ENCODE results near the gene NANS. TPM values are rescaled to one million over a fixed set of nuclear protein-coding genes. Genes with fewer than 3 reads are reported as not detected.
A peak's percentile ranks its signal among the peaks of the same experiment; 100 is the strongest.

The NANS gene
- total and polyA plus RNA-seq, 2 of the 8 experiments (the other 6 are each of a cell fraction or from before 2014, with no cell fraction given), result 56.5 to 67.3 TPM

DNA sequence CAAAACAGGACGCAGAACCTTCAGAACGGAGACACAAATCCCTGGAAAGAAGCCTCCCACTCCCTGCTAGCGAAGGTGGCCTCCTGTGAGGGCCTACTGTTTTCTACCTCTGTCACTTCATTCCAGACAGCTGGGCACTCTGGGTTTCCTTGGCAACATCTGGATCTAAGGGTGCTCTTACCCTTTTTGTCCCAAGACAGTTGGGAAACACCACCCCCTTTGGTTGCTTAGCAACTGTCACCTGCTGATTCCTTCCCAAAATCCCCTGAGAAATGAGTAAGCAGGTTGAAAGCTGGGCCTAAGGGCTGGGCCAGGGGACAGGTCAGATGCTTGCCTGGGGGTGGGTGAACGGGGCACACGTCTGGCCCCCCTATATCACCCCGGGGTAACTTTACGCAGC lies 29.4 kb downstream of the NANS start:
- TF ChIP-seq SIN3A (conservative IDR thresholded peaks at IDR 0.05 in 1 of 2, IDR thresholded peaks at IDR 0.05 in 1 of 2; ENCODE audit: low read depth in 1 of 2, low read length in 2 of 2) (peak; percentile 72 to 92; a peak in 3 of 4 replicates), JUN (IDR thresholded peaks at IDR 0.05; ENCODE audit: low read depth, low read length) (no peak), SAP30 (IDR thresholded peaks at IDR 0.05; ENCODE audit: insufficient read depth, insufficient replicate concordance, low read length) (no peak), KDM4A (IDR thresholded peaks at IDR 0.05; ENCODE audit: low read depth, low read length, severe bottlenecking) (no peak), EZH2 (IDR thresholded peaks at IDR 0.05; ENCODE audit: low read depth, low read length, severe bottlenecking) (no peak), KDM1A (IDR thresholded peaks at IDR 0.05; ENCODE audit: borderline replicate concordance, low read length) (no peak), CEBPB (IDR thresholded peaks at IDR 0.05; ENCODE audit: low read depth, low read length) (peak; percentile 50; the same call in 1 of the 2 replicates)
- Histone ChIP-seq H2BK12ac (ENCODE audit: low read depth, low read length) (no peak overlapping the region), H3K14ac (ENCODE audit: insufficient read length) (no peak overlapping the region), H3K23ac (ENCODE audit: insufficient read length) (no peak overlapping the region), H3K79me1 (ENCODE audit: low read depth, low read length) (no peaks in the 10 kb centered on the region), H4K5ac (ENCODE audit: insufficient read length, low read depth, low read length) (no peak overlapping the region), H3K4me1 (replicated peaks in 1 of 4; ENCODE audit: control insufficient read depth in 3 of 4, insufficient read depth in 4 of 4, low read length in 3 of 4) (peaks cover 2 to 16% (median 6%) of the 10 kb centered on the region in 4 experiments; a peak in 4 of 7 replicates), H2AFZ (ENCODE audit: low read length) (no peak overlapping the region), H3K27ac (ENCODE audit: low read depth, low read length) (no peak overlapping the region), H4K8ac (ENCODE audit: extremely low read depth, insufficient read depth, low read length) (no peak overlapping the region), H3K4me3 (ENCODE audit: extremely low read depth in 1 of 4, insufficient read depth in 2 of 4, low read depth in 3 of 4, low read length in 4 of 4) (no peak overlapping the region), H3K79me2 (ENCODE audit: control insufficient read depth in 1 of 2, insufficient read depth in 2 of 2, low read length in 2 of 2) (no peaks in the 10 kb centered on the region), H3K4me2 (ENCODE audit: insufficient read depth in 1 of 2, low read depth in 2 of 2, low read length in 2 of 2) (peak overlapping the region in 1 of 2 experiments; percentile 12; a peak in 1 of 4 replicates), H3K18ac (ENCODE audit: extremely low read depth, low read length) (no peak overlapping the region; the same call in 1 of the 2 replicates), H2AK5ac (ENCODE audit: low read depth, low read length) (no peak overlapping the region), H2BK20ac (ENCODE audit: low read length) (peak overlapping the region; percentile 2; the same call in 1 of the 2 replicates), H2BK15ac (ENCODE audit: low read length) (no peak overlapping the region), H3K4ac (replicated peaks; ENCODE audit: insufficient read length, low read depth, low read length) (no peak overlapping the region), H4K91ac (replicated peaks; ENCODE audit: insufficient read length, low read length) (no peak overlapping the region), H3K9me3 (ENCODE audit: insufficient read depth in 2 of 2, low read depth in 1 of 2, low read length in 1 of 2) (no peaks in the 10 kb centered on the region; a peak in 1 of 4 replicates), H3K56ac (replicated peaks; ENCODE audit: insufficient read length, low read depth, low read length) (no peak overlapping the region), H3K9ac (replicated peaks in 1 of 4; ENCODE audit: extremely low read depth in 1 of 4, low read depth in 3 of 4, low read length in 3 of 4) (no peak overlapping the region), H3K36me3 (ENCODE audit: control insufficient read depth in 2 of 4, insufficient read depth in 4 of 4, low read length in 3 of 4) (peaks cover 2 to 21% (median 8%) of the 10 kb centered on the region in 4 experiments; a peak in 5 of 8 replicates), H2BK5ac (ENCODE audit: low read depth, low read length) (no peak overlapping the region), H4K20me1 (replicated peaks in 1 of 2; ENCODE audit: control insufficient read depth in 1 of 2, insufficient read depth in 2 of 2, low read length in 2 of 2) (peaks cover 0 to 6% of the 10 kb centered on the region in 2 experiments), H3K27me3 (replicated peaks in 1 of 4; ENCODE audit: control insufficient read depth in 3 of 4, extremely low read depth in 1 of 4, insufficient read depth in 3 of 4, low read length in 3 of 4) (no peaks in the 10 kb centered on the region; a peak in 2 of 7 replicates), H2BK120ac (replicated peaks; ENCODE audit: low read depth, low read length) (no peak overlapping the region), H3K23me2 (ENCODE audit: low read depth, low read length) (peaks cover 2% of the 10 kb centered on the region; the same call in 1 of the 2 replicates)
- FAIRE-seq (peak; percentile 77), DNase-seq (ENCODE audit: low read depth in 1 of 2, low spot score in 2 of 2) (peak; percentile 15 to 73)
- ChIA-PET POLR2A (ENCODE audit: partially characterized antibody) (interaction anchor here (0.9 to 1.6 kb wide), 4 partner anchors 14 to 177 kb away, joined by 3 to 6 read pairs (median 4); partner anchors contain the start of gene NANS), CTCF (ENCODE audit: partially characterized antibody) (interaction anchor here (0.5 to 3.5 kb wide), 10 partner anchors 11 to 189 kb away, joined by 3 to 29 read pairs (median 4); no protein-coding TSS in a partner anchor)
- WGBS, 2 experiments (ENCODE audit: extremely low coverage in 1 of 2, insufficient coverage in 1 of 2, insufficient read length in 1 of 2, insufficient replicate concordance in 2 of 2, low coverage in 1 of 2, low lambda C conversion rate in 2 of 2, missing lambda C conversion rate in 1 of 2), result 60% methylated on average over 7 of the region's 7 CpGs; no CpG with 5 or more reads in 1 of the 2 experiments
